HG03060 (cell line): ENCODE data around the gene ATP9B.

ENCODE experiments used
- ATAC-seq: cut with Tn5 transposase; IDR thresholded peaks from one replicate; pipeline ENCODE4 v1.9.1; 2021; ENCODE audit warnings: low read depth, moderate number of reproducible peaks; ENCODE audit not compliant: unreplicated experiment

The ATP9B gene

GRCh38 chr18:79388043-79388442 is 318.8 kb downstream of the ATP9B start:
- no peak for ATAC-seq

- no peak for ATAC-seq
Observed at GRCh38 chr18:79389689-79390088, 320.5 kb downstream of the ATP9B start.

GRCh38 chr18:79392226-79392625 is 323.0 kb downstream of the ATP9B start:
- ATAC-seq: no peak

- ATAC-seq: no peak
Observed at GRCh38 chr18:79393181-79393634, 324.0 kb downstream of the ATP9B start.

GRCh38 chr18:79393635-79394533 is 324.7 kb downstream of the ATP9B start:
- ATAC-seq: no peak

GRCh38 chr18:79394534-79395307 is 325.5 kb downstream of the ATP9B start:
- ATAC-seq: no peak

- ATAC-seq: no peak
Observed at GRCh38 chr18:79395308-79395640, 326.1 kb downstream of the ATP9B start.

- no peak for ATAC-seq
Observed at GRCh38 chr18:79395761-79396404, 326.7 kb downstream of the ATP9B start, which contains the start of gene NFATC1. TSS of gene NFATC1 (plus strand) at chr18:79395930. CDS start at chr18:79396225, 295 bp downstream.

- ATAC-seq: no peak
Observed at GRCh38 chr18:79396431-79397246, 327.4 kb downstream of the ATP9B start.

GRCh38 chr18:79397247-79397829 is 328.1 kb downstream of the ATP9B start:
- ATAC-seq: no peak

GRCh38 chr18:79397830-79398761 is 328.9 kb downstream of the ATP9B start:
- no peak for ATAC-seq

- no peak for ATAC-seq
Observed at GRCh38 chr18:79399275-79400081, 330.3 kb downstream of the ATP9B start.

GRCh38 chr18:79400091-79400590 is 330.9 kb downstream of the ATP9B start:
- no peak for ATAC-seq

GRCh38 chr18:79400591-79401381 is 331.6 kb downstream of the ATP9B start:
- ATAC-seq: no peak

GRCh38 chr18:79401494-79402208 is 332.5 kb downstream of the ATP9B start:
- no peak for ATAC-seq

- no peak for ATAC-seq
Observed at GRCh38 chr18:79402209-79402576, 333.0 kb downstream of the ATP9B start.
